Activated T-helper 9 cell treated with anti-CD3 and anti-CD28 coated beads, Interleukin-2, amount 50 U/mL, for 16 hours (primary cell): ENCODE results near the gene ARMH1.

ENCODE experiments used
- DNase-seq: peaks from one replicate; pipeline ENCODE4 v3.0.0-alpha.2; 2020; ENCODE audit warnings: low read depth

Gene ARMH1

GRCh38 chr1:44674113-44675000, at the start of gene ARMH1, which contains the start of gene TMEM53:
Gene ARMH1, plus strand, starts transcription at chr1:44674714. Its CDS starts 14,984 bp downstream, at chr1:44689698.
Gene TMEM53, minus strand, starts transcription at chr1:44674481. Its CDS starts 90 bp downstream, at chr1:44674391.
- peak; percentile 92 for DNase-seq

- DNase-seq, result no peak
Measured at GRCh38 chr1:44625348-44625747, 49.2 kb upstream of the ARMH1 start.

GRCh38 chr1:44628962-44629756, 45.4 kb upstream of the ARMH1 start:
- no peak for DNase-seq

GRCh38 chr1:44630116-44630515, 44.4 kb upstream of the ARMH1 start:
- no peak for DNase-seq

- no peak for DNase-seq
Measured at GRCh38 chr1:44631333-44631646, 43.2 kb upstream of the ARMH1 start.

- DNase-seq, result peak; percentile 81
Measured at GRCh38 chr1:44631647-44632539, 42.6 kb upstream of the ARMH1 start.

- DNase-seq, result no peak
Measured at GRCh38 chr1:44632598-44632997, 41.9 kb upstream of the ARMH1 start.

- DNase-seq, result no peak
Measured at GRCh38 chr1:44634606-44635189, 39.8 kb upstream of the ARMH1 start.

- DNase-seq, result no peak
Measured at GRCh38 chr1:44635439-44635838, 39.1 kb upstream of the ARMH1 start.

GRCh38 chr1:44636083-44636687, 38.3 kb upstream of the ARMH1 start:
- DNase-seq, result no peak

GRCh38 chr1:44636688-44637598, 37.6 kb upstream of the ARMH1 start:
- no peak for DNase-seq

GRCh38 chr1:44637702-44638411, 36.7 kb upstream of the ARMH1 start:
- no peak for DNase-seq

- DNase-seq, result no peak
Measured at GRCh38 chr1:44640200-44640853, 34.2 kb upstream of the ARMH1 start.

GRCh38 chr1:44641126-44642102, 33.1 kb upstream of the ARMH1 start:
- DNase-seq, result no peak

GRCh38 chr1:44642255-44642654, 32.3 kb upstream of the ARMH1 start:
- DNase-seq, result no peak

- DNase-seq, result no peak
Measured at GRCh38 chr1:44642925-44643324, 31.6 kb upstream of the ARMH1 start.

- DNase-seq, result no peak
Measured at GRCh38 chr1:44643721-44644334, 30.7 kb upstream of the ARMH1 start.
